T-helper 2 cell treated with Interferon-gamma antibody and Interleukin-4, amounts not matched to agents 5 μg/mL and 100 μg/mL, for 36 hours (primary cell): ENCODE data around the gene TIMP2.
"Not testable (repeated sequence)": the region's sequence is repeated elsewhere in the genome, so short reads cannot be mapped to it uniquely, and the experiment has no call there.

Experiments
- DNase-seq: peaks from one replicate; pipeline ENCODE4 v3.0.0; 2021; ENCODE audit warnings: low spot score
- H3K27ac Mint-ChIP-seq: one replicate; pipeline ENCODE4 v1.8.0; 2021; ENCODE audit warnings: mild to moderate bottlenecking, mixed read lengths
- H3K27me3 Mint-ChIP-seq: one replicate; pipeline ENCODE4 v1.8.0; 2021; ENCODE audit warnings: low read depth, mixed read lengths
- H3K36me3 Mint-ChIP-seq: one replicate; pipeline ENCODE4 v1.8.0; 2021; ENCODE audit warnings: low read depth, mixed read lengths
- H3K4me1 Mint-ChIP-seq: one replicate; pipeline ENCODE4 v1.8.0; 2021; ENCODE audit warnings: low read depth, mixed read lengths
- H3K4me3 Mint-ChIP-seq: one replicate; pipeline ENCODE4 v1.8.0; 2022; ENCODE audit warnings: mild to moderate bottlenecking, moderate library complexity, mixed read lengths
- H3K9me3 Mint-ChIP-seq: one replicate; pipeline ENCODE4 v1.8.0; 2021; ENCODE audit warnings: mixed read lengths

The TIMP2 gene

GRCh38 chr17:78962984-78963348 is 37.8 kb upstream of the TIMP2 start:
- H3K4me3 Mint-ChIP-seq: not testable (repeated sequence)

GRCh38 chr17:78962345-78962983 is 37.3 kb upstream of the TIMP2 start:
- no peak for DNase-seq
- Mint-ChIP-seq H3K4me1 (no peaks in the 10 kb centered on the region), H3K27ac (no peak overlapping the region), H3K9me3 (no peaks in the 10 kb centered on the region), H3K36me3 (no peaks in the 10 kb centered on the region), H3K27me3 (no peaks in the 10 kb centered on the region), H3K4me3 (no peak overlapping the region)

More at GRCh38 chr17:78962984-78963348, 37.8 kb upstream of the TIMP2 start:
- not testable (repeated sequence) for H3K27me3 Mint-ChIP-seq, H3K9me3 Mint-ChIP-seq, DNase-seq, H3K36me3 Mint-ChIP-seq, H3K4me1 Mint-ChIP-seq, H3K27ac Mint-ChIP-seq

GRCh38 chr17:78961571-78961970 is 36.4 kb upstream of the TIMP2 start:
- H3K4me3 Mint-ChIP-seq: no peak overlapping the region
- no peak overlapping the region for H3K27ac Mint-ChIP-seq
- no peak for DNase-seq
- H3K27me3 Mint-ChIP-seq: no peaks in the 10 kb centered on the region
- H3K4me1 Mint-ChIP-seq: no peaks in the 10 kb centered on the region
- H3K9me3 Mint-ChIP-seq: no peaks in the 10 kb centered on the region
- H3K36me3 Mint-ChIP-seq: no peaks in the 10 kb centered on the region

- Mint-ChIP-seq H3K27me3 (no peaks in the 10 kb centered on the region), H3K4me3 (no peak overlapping the region), H3K36me3 (no peaks in the 10 kb centered on the region), H3K27ac (no peak overlapping the region), H3K9me3 (no peaks in the 10 kb centered on the region), H3K4me1 (no peaks in the 10 kb centered on the region)
- no peak for DNase-seq
Observed at GRCh38 chr17:78960928-78961327, 35.7 kb upstream of the TIMP2 start.

- no peak overlapping the region for H3K4me3 Mint-ChIP-seq
- DNase-seq: no peak
- H3K36me3 Mint-ChIP-seq: no peaks in the 10 kb centered on the region
- no peaks in the 10 kb centered on the region for H3K27me3 Mint-ChIP-seq
- H3K27ac Mint-ChIP-seq: no peak overlapping the region
- no peaks in the 10 kb centered on the region for H3K9me3 Mint-ChIP-seq
- no peaks in the 10 kb centered on the region for H3K4me1 Mint-ChIP-seq
Observed at GRCh38 chr17:78959803-78960202, 34.6 kb upstream of the TIMP2 start.

GRCh38 chr17:78958641-78959127 is 33.5 kb upstream of the TIMP2 start:
- Mint-ChIP-seq H3K4me1 (no peaks in the 10 kb centered on the region), H3K27me3 (no peaks in the 10 kb centered on the region), H3K4me3 (no peak overlapping the region), H3K27ac (no peak overlapping the region), H3K36me3 (no peaks in the 10 kb centered on the region), H3K9me3 (no peaks in the 10 kb centered on the region)
- DNase-seq: no peak

GRCh38 chr17:78957128-78957527 is 31.9 kb upstream of the TIMP2 start:
- H3K9me3 Mint-ChIP-seq: no peaks in the 10 kb centered on the region
- no peak overlapping the region for H3K27ac Mint-ChIP-seq
- no peak for DNase-seq

GRCh38 chr17:78956254-78956653 is 31.1 kb upstream of the TIMP2 start:
- Mint-ChIP-seq H3K27me3 (no peaks in the 10 kb centered on the region), H3K4me1 (no peaks in the 10 kb centered on the region), H3K4me3 (no peak overlapping the region), H3K27ac (no peak overlapping the region), H3K36me3 (no peaks in the 10 kb centered on the region), H3K9me3 (peaks cover 2% of the 10 kb centered on the region)
- no peak for DNase-seq

More at GRCh38 chr17:78957128-78957527, 31.9 kb upstream of the TIMP2 start:
- H3K27me3 Mint-ChIP-seq: no peaks in the 10 kb centered on the region
- no peak overlapping the region for H3K4me3 Mint-ChIP-seq
- no peaks in the 10 kb centered on the region for H3K4me1 Mint-ChIP-seq
- no peaks in the 10 kb centered on the region for H3K36me3 Mint-ChIP-seq

GRCh38 chr17:78954684-78955083 is 29.5 kb upstream of the TIMP2 start:
- H3K27ac Mint-ChIP-seq: no peak overlapping the region
- peaks cover 13% of the 10 kb centered on the region for H3K9me3 Mint-ChIP-seq
- DNase-seq: no peak
- H3K4me3 Mint-ChIP-seq: no peak overlapping the region
- peaks cover 1% of the 10 kb centered on the region for H3K36me3 Mint-ChIP-seq
- H3K4me1 Mint-ChIP-seq: no peaks in the 10 kb centered on the region
- H3K27me3 Mint-ChIP-seq: no peaks in the 10 kb centered on the region

GRCh38 chr17:78953356-78954350 is 28.5 kb upstream of the TIMP2 start:
- Mint-ChIP-seq H3K4me3 (no peak overlapping the region), H3K36me3 (peaks cover 1% of the 10 kb centered on the region), H3K9me3 (peaks cover 13% of the 10 kb centered on the region), H3K4me1 (no peaks in the 10 kb centered on the region), H3K27ac (no peak overlapping the region), H3K27me3 (no peaks in the 10 kb centered on the region)
- no peak for DNase-seq

GRCh38 chr17:78952706-78953105 is 27.5 kb upstream of the TIMP2 start:
- Mint-ChIP-seq H3K27ac (no peak overlapping the region), H3K36me3 (peaks cover 1% of the 10 kb centered on the region), H3K9me3 (peaks cover 13% of the 10 kb centered on the region), H3K4me1 (no peaks in the 10 kb centered on the region), H3K27me3 (no peaks in the 10 kb centered on the region), H3K4me3 (no peak overlapping the region)
- DNase-seq: no peak

GRCh38 chr17:78951967-78952551 is 26.9 kb upstream of the TIMP2 start:
- DNase-seq: no peak
- Mint-ChIP-seq H3K36me3 (peaks cover 1% of the 10 kb centered on the region), H3K4me1 (no peaks in the 10 kb centered on the region), H3K27ac (no peak overlapping the region), H3K27me3 (no peaks in the 10 kb centered on the region), H3K9me3 (peaks cover 13% of the 10 kb centered on the region), H3K4me3 (no peak overlapping the region)

GRCh38 chr17:78950870-78951269 is 25.7 kb upstream of the TIMP2 start:
- Mint-ChIP-seq H3K4me3 (no peak overlapping the region), H3K27me3 (no peaks in the 10 kb centered on the region), H3K36me3 (peaks cover 1% of the 10 kb centered on the region), H3K9me3 (peaks cover 13% of the 10 kb centered on the region), H3K4me1 (no peaks in the 10 kb centered on the region), H3K27ac (no peak overlapping the region)
- no peak for DNase-seq
